ENCODE measurements around the gene CIB4. TPM values are rescaled to one million over a fixed set of nuclear protein-coding genes. Genes with fewer than 3 reads are reported as not detected.

The CIB4 gene
- total RNA-seq, 2 experiments from 2014 or later, result not detected

DNA sequence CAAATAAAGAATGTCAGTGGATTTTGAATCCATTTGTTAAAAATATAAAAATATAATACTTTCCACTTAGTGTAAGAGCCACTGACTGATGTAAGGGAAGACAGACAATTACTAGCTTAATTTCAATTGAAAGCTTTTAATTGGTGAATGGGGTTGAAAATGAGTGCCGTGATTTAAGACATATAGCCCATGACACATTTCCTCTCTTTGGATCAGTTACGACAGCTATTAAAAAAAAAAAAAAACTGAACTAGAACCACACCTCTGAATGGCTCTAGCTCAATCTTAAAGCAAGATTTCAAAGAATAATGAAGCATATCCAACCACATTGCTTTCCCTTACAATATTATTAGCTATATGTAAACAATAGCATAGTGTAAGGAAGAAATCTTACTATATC, 44.0 kb downstream of the CIB4 start:
- no peak overlapping the region for H3K4me3 Mint-ChIP-seq
- intact Hi-C loops (cut with DNase I, micrococcal nuclease), result no loop called here
- CTCF ChIA-PET, result interaction anchor here (1.0 to 3.0 kb wide), 6 partner anchors 10 to 426 kb away, joined by 3 to 20 read pairs (median 6); no protein-coding TSS in a partner anchor
- no peaks in the 10 kb centered on the region for H3K36me3 Mint-ChIP-seq (ENCODE audit: low read depth)
- H3K9me3 Mint-ChIP-seq (ENCODE audit: low read depth), result no peaks in the 10 kb centered on the region
- no peak for DNase-seq
- H3K27ac Mint-ChIP-seq, result no peak overlapping the region
- peaks cover 24% of the 10 kb centered on the region for H3K27me3 Mint-ChIP-seq
- peaks cover 6% of the 10 kb centered on the region for H3K4me1 Mint-ChIP-seq
- POLR2A ChIA-PET, result no interaction called here
- no peak for ATAC-seq

GRCh38 chr2:26595146-26595545, 46.0 kb downstream of the CIB4 start:
- Mint-ChIP-seq H3K27me3 (peaks cover 17% of the 10 kb centered on the region), H3K36me3 (ENCODE audit: low read depth) (no peaks in the 10 kb centered on the region), H3K9me3 (ENCODE audit: low read depth) (no peaks in the 10 kb centered on the region), H3K4me1 (peaks cover 9% of the 10 kb centered on the region), H3K27ac (no peak overlapping the region), H3K4me3 (no peak overlapping the region)
- ATAC-seq (no peak), DNase-seq (no peak)
- intact Hi-C loops (cut with DNase I, micrococcal nuclease), result no loop called here
- ChIA-PET POLR2A (no interaction called here), CTCF (interaction anchor here (3.0 kb wide), 1 partner anchor 18 kb away, joined by 20 read pairs; no protein-coding TSS in a partner anchor)

DNA sequence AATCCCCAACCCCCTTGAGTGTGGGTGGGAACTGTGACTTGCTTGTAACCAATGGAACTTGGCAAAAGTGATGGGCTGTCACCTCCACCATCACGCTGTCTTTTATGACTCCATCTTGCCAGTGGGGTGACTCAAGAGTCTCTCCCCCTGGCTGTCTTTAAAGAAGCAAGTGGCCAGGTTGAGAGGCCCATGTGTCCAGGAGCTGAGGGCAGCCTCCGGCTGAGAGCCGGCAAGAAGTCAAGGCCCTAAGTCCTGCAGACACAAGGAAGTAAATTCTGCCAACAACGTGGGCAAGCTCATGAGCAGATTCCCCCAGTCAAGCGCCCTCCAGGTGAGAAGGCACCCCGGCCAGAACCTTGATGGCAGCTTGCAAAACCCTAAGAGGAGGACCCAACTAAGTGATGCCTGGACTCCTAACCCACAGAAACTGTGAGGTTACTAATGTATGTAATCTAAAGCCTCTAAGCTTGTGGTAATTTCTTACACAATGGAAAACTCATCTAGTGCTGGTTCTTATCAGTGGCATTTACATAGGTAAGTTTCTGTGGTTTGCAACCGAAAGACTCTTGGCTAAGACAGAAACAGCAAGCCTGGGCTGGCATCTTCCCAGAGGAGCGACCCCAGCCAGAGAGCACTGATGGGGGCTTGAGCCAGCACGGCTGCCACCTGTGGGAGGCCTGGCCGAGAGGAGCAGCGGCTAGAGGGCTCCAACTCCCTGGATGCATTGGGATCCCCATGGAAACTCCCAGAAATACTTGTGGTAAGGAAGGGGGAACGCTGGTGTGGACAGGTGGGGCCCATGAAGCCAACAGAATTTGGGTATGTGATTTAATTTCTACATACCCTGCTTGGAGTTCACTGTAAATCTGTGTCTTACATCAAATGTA, 49.3 kb downstream of the CIB4 start:
- Mint-ChIP-seq H3K9me3 (ENCODE audit: low read depth) (no peaks in the 10 kb centered on the region), H3K27me3 (peaks cover 16% of the 10 kb centered on the region), H3K4me1 (peaks cover 5% of the 10 kb centered on the region), H3K4me3 (no peak overlapping the region), H3K27ac (no peak overlapping the region), H3K36me3 (ENCODE audit: low read depth) (no peaks in the 10 kb centered on the region)
- intact Hi-C loops (cut with DNase I, micrococcal nuclease), result no loop called here
- ATAC-seq (peak; percentile 70), DNase-seq (no peak)
- POLR2A ChIA-PET, result interaction anchor here (0.5 kb wide), 1 partner anchor 553 kb away, joined by 3 read pairs; no protein-coding TSS in a partner anchor
- CTCF ChIA-PET, result interaction anchor here (1.0 to 2.6 kb wide), 2 partner anchors 14 to 254 kb away, joined by 3 to 11 read pairs; no protein-coding TSS in a partner anchor

- POLR2A ChIA-PET, result no interaction called here
- no peak overlapping the region for H3K27ac Mint-ChIP-seq
- intact Hi-C loops (cut with DNase I, micrococcal nuclease), result no loop called here
- peaks cover 19% of the 10 kb centered on the region for H3K27me3 Mint-ChIP-seq
- CTCF ChIA-PET, result interaction anchor here (0.9 to 2.6 kb wide), 2 partner anchors 14 to 155 kb away, joined by 5 to 11 read pairs; no protein-coding TSS in a partner anchor
- H3K4me3 Mint-ChIP-seq, result no peak overlapping the region
- no peak for DNase-seq
- ATAC-seq, result no peak
- no peaks in the 10 kb centered on the region for H3K36me3 Mint-ChIP-seq (ENCODE audit: low read depth)
- H3K9me3 Mint-ChIP-seq (ENCODE audit: low read depth), result no peaks in the 10 kb centered on the region
- peaks cover 5% of the 10 kb centered on the region for H3K4me1 Mint-ChIP-seq
These were observed 50.1 kb downstream of the CIB4 start for GRCh38 chr2:26590980-26591618.

DNA sequence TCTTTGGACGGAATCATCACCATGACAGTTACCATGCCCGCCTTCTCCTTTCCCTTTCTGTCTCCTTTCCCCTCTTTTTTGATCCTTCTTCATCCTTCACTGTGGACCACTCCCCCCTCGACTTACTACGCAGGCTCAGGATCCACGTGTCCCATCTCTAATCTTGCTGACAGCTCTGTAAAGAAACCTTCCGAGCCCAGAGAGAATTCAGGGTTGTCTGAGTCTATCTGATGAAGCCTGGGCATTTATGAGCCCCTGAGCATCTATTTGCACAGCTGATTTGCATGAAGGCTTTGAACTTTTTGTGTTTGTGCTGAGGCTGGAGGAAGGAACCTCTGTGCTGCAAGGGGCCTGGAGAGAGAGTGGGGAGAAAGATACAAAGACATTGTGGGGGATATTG, 50.7 kb downstream of the CIB4 start:
- ATAC-seq (no peak), DNase-seq (no peak)
- ChIA-PET CTCF (interaction anchor here (0.9 to 1.5 kb wide), 3 partner anchors 10 to 156 kb away, joined by 4 to 5 read pairs (median 4); no protein-coding TSS in a partner anchor), POLR2A (no interaction called here)
- Mint-ChIP-seq H3K4me1 (peaks cover 2% of the 10 kb centered on the region), H3K27me3 (peaks cover 24% of the 10 kb centered on the region), H3K9me3 (ENCODE audit: low read depth) (no peaks in the 10 kb centered on the region), H3K27ac (no peak overlapping the region), H3K4me3 (no peak overlapping the region), H3K36me3 (ENCODE audit: low read depth) (no peaks in the 10 kb centered on the region)
- intact Hi-C loops (cut with DNase I, micrococcal nuclease), result no loop called here

- H3K36me3 Mint-ChIP-seq (ENCODE audit: low read depth), result no peaks in the 10 kb centered on the region
- no peak overlapping the region for H3K27ac Mint-ChIP-seq
- H3K9me3 Mint-ChIP-seq (ENCODE audit: low read depth), result no peaks in the 10 kb centered on the region
- CTCF ChIA-PET, result interaction anchor here (0.8 kb wide), 1 partner anchor 187 kb away, joined by 4 read pairs; no protein-coding TSS in a partner anchor
- POLR2A ChIA-PET, result no interaction called here
- DNase-seq (no peak), ATAC-seq (no peak)
- H3K4me1 Mint-ChIP-seq, result peaks cover 2% of the 10 kb centered on the region
- intact Hi-C loops (cut with DNase I, micrococcal nuclease), result no loop called here
- peaks cover 15% of the 10 kb centered on the region for H3K27me3 Mint-ChIP-seq
- no peak overlapping the region for H3K4me3 Mint-ChIP-seq
These were observed 52.6 kb downstream of the CIB4 start for GRCh38 chr2:26588576-26588975.

DNA sequence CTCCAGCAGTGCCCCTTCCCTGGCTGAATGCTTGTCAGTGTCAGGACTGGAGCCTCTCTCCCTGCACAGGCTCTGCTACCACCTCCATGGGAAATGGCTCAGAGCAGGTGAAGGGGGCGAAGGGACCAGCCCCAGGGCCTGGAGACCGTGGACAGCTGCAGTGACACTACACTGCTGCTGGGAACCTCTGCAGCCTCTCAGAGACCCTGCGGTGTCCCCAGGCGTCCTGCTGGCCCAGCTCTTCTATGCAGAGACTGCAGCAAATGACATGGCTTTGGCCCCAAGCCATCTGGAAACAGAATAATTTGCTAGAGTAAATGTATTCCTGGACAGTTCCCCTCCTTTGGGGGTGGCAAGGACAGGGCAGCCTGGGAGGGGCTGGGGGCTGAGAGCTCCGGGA, 53.2 kb downstream of the CIB4 start:
- no peak for DNase-seq
- ChIA-PET POLR2A (no interaction called here), CTCF (interaction anchor here (0.8 kb wide), 1 partner anchor 187 kb away, joined by 4 read pairs; no protein-coding TSS in a partner anchor)
- Mint-ChIP-seq H3K27ac (no peak overlapping the region), H3K4me3 (no peak overlapping the region), H3K9me3 (ENCODE audit: low read depth) (no peaks in the 10 kb centered on the region), H3K27me3 (peaks cover 15% of the 10 kb centered on the region), H3K4me1 (peaks cover 2% of the 10 kb centered on the region), H3K36me3 (ENCODE audit: low read depth) (no peaks in the 10 kb centered on the region)
- ATAC-seq, result no peak
- intact Hi-C loops (cut with DNase I, micrococcal nuclease), result no loop called here

DNA sequence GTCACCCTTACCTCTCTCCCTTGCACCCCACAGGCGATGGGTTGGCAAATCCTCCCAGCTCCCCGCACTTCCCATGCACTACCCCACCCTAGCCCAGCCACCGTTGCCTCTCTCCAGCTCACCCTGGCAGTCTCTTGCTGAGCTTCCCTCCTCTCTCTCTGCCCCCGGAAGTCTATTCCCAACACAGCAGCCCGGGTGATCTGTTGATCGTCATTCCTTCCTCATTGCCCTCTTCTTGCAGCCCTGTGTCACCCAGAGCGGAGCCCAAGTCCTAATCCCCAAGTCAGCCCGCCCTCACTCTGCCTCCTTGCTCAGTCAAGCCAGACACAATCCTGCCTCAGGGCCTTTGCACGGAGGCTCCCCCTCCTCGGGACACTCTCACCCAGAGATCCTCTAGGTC, 55.2 kb downstream of the CIB4 start:
- ChIA-PET POLR2A (no interaction called here), CTCF (interaction anchor here (1.0 to 1.2 kb wide), 2 partner anchors 11 to 337 kb away, joined by 4 to 5 read pairs; no protein-coding TSS in a partner anchor)
- H3K36me3 Mint-ChIP-seq (ENCODE audit: low read depth), result no peaks in the 10 kb centered on the region

GRCh38 chr2:26585100-26585499, 56.1 kb downstream of the CIB4 start:
- ChIA-PET CTCF (interaction anchor here (1.2 kb wide), 1 partner anchor 11 kb away, joined by 4 read pairs; no protein-coding TSS in a partner anchor), POLR2A (no interaction called here)
- no peak overlapping the region for H3K27ac Mint-ChIP-seq
- DNase-seq, result no peak
- intact Hi-C loops (cut with DNase I, micrococcal nuclease), result no loop called here
- H3K4me3 Mint-ChIP-seq, result no peak overlapping the region
- no peaks in the 10 kb centered on the region for H3K4me1 Mint-ChIP-seq
- H3K9me3 Mint-ChIP-seq (ENCODE audit: low read depth), result no peaks in the 10 kb centered on the region
- H3K27me3 Mint-ChIP-seq, result peaks cover 12% of the 10 kb centered on the region
- ATAC-seq, result no peak
- H3K36me3 Mint-ChIP-seq (ENCODE audit: low read depth), result no peaks in the 10 kb centered on the region

More for the DNA sequence above, 55.2 kb downstream of the CIB4 start:
- no peaks in the 10 kb centered on the region for H3K9me3 Mint-ChIP-seq (ENCODE audit: low read depth)
- no peak overlapping the region for H3K4me3 Mint-ChIP-seq
- H3K27me3 Mint-ChIP-seq, result peaks cover 12% of the 10 kb centered on the region
- no peak overlapping the region for H3K27ac Mint-ChIP-seq
- DNase-seq (no peak), ATAC-seq (no peak)
- intact Hi-C loops (cut with DNase I, micrococcal nuclease), result no loop called here
- H3K4me1 Mint-ChIP-seq, result no peaks in the 10 kb centered on the region

DNA sequence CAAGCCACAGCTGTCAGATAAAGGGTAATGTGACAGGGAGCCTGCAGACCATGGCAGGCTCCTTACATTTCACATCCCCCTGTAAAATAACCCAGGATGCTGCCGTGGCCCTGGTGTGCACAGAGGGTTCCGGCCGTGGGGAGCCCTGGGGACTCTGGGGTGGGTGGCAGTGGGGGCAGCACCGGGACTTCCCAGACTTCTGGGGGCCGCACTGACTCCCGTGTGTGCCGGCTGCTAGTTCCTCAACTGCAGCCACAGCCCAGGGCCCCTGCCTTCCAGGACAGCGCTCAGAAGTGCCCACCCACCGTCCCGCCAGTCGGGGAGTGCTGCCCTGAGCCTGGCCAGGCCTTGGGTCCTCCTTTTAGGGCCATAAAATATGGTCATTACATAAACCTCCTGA, 56.5 kb downstream of the CIB4 start:
- POLR2A ChIA-PET, result no interaction called here
- ATAC-seq (no peak), DNase-seq (no peak)
- no peaks in the 10 kb centered on the region for H3K36me3 Mint-ChIP-seq (ENCODE audit: low read depth)
- intact Hi-C loops (cut with DNase I, micrococcal nuclease), result no loop called here
- H3K9me3 Mint-ChIP-seq (ENCODE audit: low read depth), result no peaks in the 10 kb centered on the region
- CTCF ChIA-PET, result no interaction called here
- no peak overlapping the region for H3K27ac Mint-ChIP-seq
- H3K4me3 Mint-ChIP-seq, result no peak overlapping the region
- peaks cover 12% of the 10 kb centered on the region for H3K27me3 Mint-ChIP-seq
- no peaks in the 10 kb centered on the region for H3K4me1 Mint-ChIP-seq

DNA sequence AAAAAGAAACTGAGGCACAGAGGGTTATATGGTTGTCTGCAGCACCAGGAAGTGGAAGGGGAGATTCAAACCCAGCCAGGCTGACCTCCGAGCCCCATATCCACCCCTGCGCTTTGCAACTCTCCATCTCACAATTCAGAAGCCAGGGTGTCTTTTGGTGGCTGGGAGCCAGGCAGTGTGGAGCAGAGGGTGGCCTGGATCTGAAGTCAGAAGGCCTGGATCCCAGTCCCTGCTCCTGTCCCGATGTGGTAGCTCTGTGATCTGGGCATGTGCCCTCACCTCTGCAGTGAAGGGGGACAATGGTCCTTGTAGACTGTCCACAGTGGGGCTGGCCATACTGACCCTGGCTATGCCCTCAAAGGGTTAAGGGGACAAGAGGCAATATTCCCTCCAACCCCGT, 57.0 kb downstream of the CIB4 start:
- CTCF ChIA-PET, result no interaction called here
- no peak for ATAC-seq

More for the DNA sequence above, 57.0 kb downstream of the CIB4 start:
- no peak overlapping the region for H3K4me3 Mint-ChIP-seq
- no peaks in the 10 kb centered on the region for H3K4me1 Mint-ChIP-seq
- peaks cover 12% of the 10 kb centered on the region for H3K27me3 Mint-ChIP-seq
- DNase-seq, result no peak
- POLR2A ChIA-PET, result no interaction called here
- H3K27ac Mint-ChIP-seq, result no peak overlapping the region
- no peaks in the 10 kb centered on the region for H3K36me3 Mint-ChIP-seq (ENCODE audit: low read depth)
- intact Hi-C loops (cut with DNase I, micrococcal nuclease), result no loop called here
- H3K9me3 Mint-ChIP-seq (ENCODE audit: low read depth), result no peaks in the 10 kb centered on the region
